HepG2 (cell line): ENCODE results near the gene CCL2. TPM values are rescaled to one million over a fixed set of nuclear protein-coding genes. Genes with fewer than 3 reads are reported as not detected.

Source experiments
- ATAC-seq: fragments of 200-7000 bp; cut with Tn5 transposase; 3 replicates; pipeline ENCODE4 v1.9.1; 2020; ENCODE audit warnings: mild to moderate bottlenecking, moderate library complexity
- BruUV-seq: library from RNA; stranded (reverse); fragments of 400-500 nt; replicated peaks from 2 replicates; lab custom pipeline; 2021; lab: Mats Ljungman, UMichigan
- CTCF ChIA-PET: fragments of 300-600 bp; formaldehyde crosslinking; extraction: SDS; loops from one replicate; lab custom pipeline; 2021; ENCODE audit warnings: low total read pairs, inconsistent platforms, low intra/inter-chr PET ratio; lab: Yijun Ruan, JAX
- POLR2A ChIA-PET: fragments of 350-600 bp; sonication (Branson Sonifier 250); formaldehyde crosslinking; loops from one replicate; lab custom pipeline; 2020; ENCODE audit warnings: antibody characterized with exemption, inconsistent platforms; lab: Yijun Ruan, JAX
- DNase-seq: peaks from one replicate; pipeline ENCODE4 v3.0.0-alpha.2; 2015; ENCODE audit warnings: low spot score
- FAIRE-seq: peaks from 3 replicates; lab custom pipeline; 2011; peaks lifted over from hg19 to GRCh38; lab: Jason Lieb, UNC
- H2AFZ ChIP-seq: one replicate; pipeline ENCODE4 v1.6.1; 2011; ENCODE audit warnings: low read length, inconsistent platforms
- H3K27ac ChIP-seq: fragments of 300-600 bp; 3 replicates; pipeline ENCODE4 v1.8.0; 2011; ENCODE audit warnings: mixed run types, mild to moderate bottlenecking, mixed read lengths, low read length, inconsistent platforms; ENCODE audit not compliant: insufficient read depth; ENCODE audit errors: extremely low read length
- H3K27me3 ChIP-seq, 2 experiments: fragments of 200-600 bp in 1 of 2; 2 replicates in 1 of 2; 3 replicates in 1 of 2; pipeline versions ENCODE4 v1.6.0 to v1.8.0; 2011; ENCODE audit warnings: low read length in 2 of 2, mild to moderate bottlenecking in 2 of 2, moderate library complexity in 2 of 2, inconsistent platforms in 1 of 2; ENCODE audit not compliant: insufficient read depth in 2 of 2, control insufficient read depth in 1 of 2
- H3K36me3 ChIP-seq, 2 experiments: fragments of 200-600 bp in 1 of 2; replicated peaks in 1 of 2; 2 replicates in 1 of 2; 3 replicates in 1 of 2; pipeline versions ENCODE4 v1.5.1 to v1.8.0; 2011; ENCODE audit warnings: low read length in 2 of 2, inconsistent platforms in 1 of 2; ENCODE audit not compliant: insufficient read depth in 2 of 2, control insufficient read depth in 1 of 2
- H3K4me1 ChIP-seq: 2 replicates; pipeline ENCODE4 v1.5.1; 2012; ENCODE audit warnings: low read length, inconsistent platforms; ENCODE audit not compliant: insufficient read depth
- H3K4me2 ChIP-seq: 2 replicates; pipeline ENCODE4 v1.6.0; 2011; ENCODE audit warnings: low read depth, low read length, inconsistent platforms
- H3K4me3 ChIP-seq, 3 experiments: fragments of 200-600 bp in 1 of 3; sonication (generic), shearing (Covaris generic) in 1 of 3; replicated peaks in 1 of 3; 2 replicates each; pipeline ENCODE4 v1.5.1; 2011 to 2016; ENCODE audit warnings: low read length in 3 of 3, inconsistent platforms in 2 of 3, low read depth in 2 of 3, mild to moderate bottlenecking in 2 of 3, control low read depth in 1 of 3, mixed read lengths in 1 of 3; ENCODE audit not compliant: insufficient read depth in 1 of 3
- H3K79me2 ChIP-seq: one replicate; pipeline ENCODE4 v1.6.1; 2011; ENCODE audit warnings: low read length, inconsistent platforms; ENCODE audit not compliant: insufficient read depth
- H3K9ac ChIP-seq: 2 replicates; pipeline ENCODE4 v1.6.0; 2011; ENCODE audit warnings: mild to moderate bottlenecking, low read depth, low read length, inconsistent platforms; ENCODE audit not compliant: insufficient read depth
- H3K9me3 ChIP-seq: 2 replicates; pipeline ENCODE4 v1.5.1; 2012; ENCODE audit warnings: mild to moderate bottlenecking, low read length
- H4K20me1 ChIP-seq: 2 replicates; pipeline ENCODE4 v1.6.0; 2011; ENCODE audit warnings: inconsistent platforms, mild to moderate bottlenecking, low read length, moderate library complexity; ENCODE audit not compliant: insufficient read depth
- BRCA1 ChIP-seq: sonication (generic); formaldehyde crosslinking; IDR thresholded peaks from 2 replicates; pipeline ENCODE4 v1.4.0; 2020; ENCODE audit warnings: missing genetic modification reagents
- ETV6 ChIP-seq: sonication (generic); formaldehyde crosslinking; conservative IDR thresholded peaks from 2 replicates; pipeline ENCODE4 v1.4.0; 2020; ENCODE audit warnings: missing genetic modification reagents
- GATAD1 ChIP-seq: IDR thresholded peaks from 2 replicates; pipeline ENCODE4 v1.6.1; 2016; ENCODE audit warnings: missing genetic modification reagents, missing compliant biosample characterization
- PPARG ChIP-seq: conservative IDR thresholded peaks from 2 replicates; pipeline ENCODE4 v1.6.1; 2016; ENCODE audit warnings: missing biosample characterization, missing genetic modification reagents
- SAFB2 ChIP-seq: sonication (generic); formaldehyde crosslinking; IDR thresholded peaks from 2 replicates; pipeline ENCODE4 v1.5.1; 2020; ENCODE audit warnings: missing genetic modification reagents, low read depth, mild to moderate bottlenecking, borderline replicate concordance
- SRSF9 ChIP-seq: fragments of 200-400 bp; formaldehyde crosslinking; IDR thresholded peaks from 2 replicates; pipeline ENCODE4 v1.6.1; 2018; ENCODE audit warnings: borderline replicate concordance, mild to moderate bottlenecking, low read depth, low read length; ENCODE audit not compliant: insufficient read depth, poor library complexity, severe bottlenecking
- ZFP90 ChIP-seq: sonication (generic); formaldehyde crosslinking; IDR thresholded peaks from 2 replicates; pipeline ENCODE4 v1.8.0; 2022; ENCODE audit warnings: missing genetic modification reagents, mild to moderate bottlenecking, inconsistent platforms, borderline replicate concordance
- ZKSCAN1 ChIP-seq: fragments of 150-350 bp; IDR thresholded peaks from 2 replicates; pipeline ENCODE4 v1.6.1; 2014; ENCODE audit warnings: low read length
- ZNF292 ChIP-seq: sonication (generic); formaldehyde crosslinking; IDR thresholded peaks from 2 replicates; pipeline ENCODE4 v1.8.1; 2022; ENCODE audit warnings: mild to moderate bottlenecking, low read depth, missing genetic modification reagents, borderline replicate concordance
- ZNF33A ChIP-seq: sonication (generic); formaldehyde crosslinking; IDR thresholded peaks from 2 replicates; pipeline ENCODE4 v1.5.1; 2020; ENCODE audit warnings: missing genetic modification reagents, mild to moderate bottlenecking, moderate library complexity, borderline replicate concordance
- ZNF557 ChIP-seq: sonication (generic); formaldehyde crosslinking; IDR thresholded peaks from 2 replicates; pipeline ENCODE4 v1.4.0; 2020; ENCODE audit warnings: missing genetic modification reagents
- WGBS: methylation state at CpG from one replicate; pipeline ENCODE4 v1.1.6; 2017; ENCODE audit warnings: low lambda C conversion rate; 5-methylcytosine and 5-hydroxymethylcytosine counted together
- in situ Hi-C: cut with HindIII; loops from 2 replicates; pipeline ENCODE4 v1.10.0; 2017; ENCODE audit warnings: low pct_unique_long_range_greater_than_20kb; ENCODE audit not compliant: extremely low pct_ligation_motif_present
- intact Hi-C: fragments of 100-400 bp; cut with micrococcal nuclease; formaldehyde crosslinking; loops from one replicate; pipeline ENCODE4 v1.10.0; 2022; ENCODE audit not compliant: unreplicated experiment
- polyA plus RNA-seq, 8 experiments: library from polyadenylated mRNA; depleted of rRNA in 3 of 8; stranded (reverse) in 7 of 8; unstranded in 1 of 8; fragments of >200 nt; fragmentation: Illumina TruSeq in 4 of 8; extraction: Trizol in 4 of 8; gene quantifications; 2 replicates each; pipeline versions ENCODE4 v1.2.1 to v1.2.3, GENCODE V29; 2011 to 2016; ENCODE audit warnings: low read depth in 4 of 8, missing spikeins in 1 of 8, mixed read lengths in 1 of 8; ENCODE audit not compliant: insufficient read depth in 1 of 8
- total RNA-seq, 5 experiments: library from RNA; depleted of rRNA; stranded (reverse); fragments of >200 nt; fragmentation: Illumina TruSeq; extraction: Trizol; gene quantifications; 2 replicates each; pipeline ENCODE4 v1.2.3, GENCODE V29; 2016; ENCODE audit warnings: low read depth in 1 of 5
- TF ChIP-seq, protein P1 (sequence below): sonication (generic); formaldehyde crosslinking; IDR thresholded peaks from 2 replicates; pipeline ENCODE4 v1.4.0; 2020; ENCODE audit warnings: missing genetic modification reagents
- TF ChIP-seq, protein P2 (sequence below): sonication (generic); formaldehyde crosslinking; IDR thresholded peaks from 2 replicates; pipeline ENCODE4 v1.5.1; 2020; ENCODE audit warnings: mild to moderate bottlenecking, missing genetic modification reagents, borderline replicate concordance
- TF ChIP-seq, protein P3 (sequence below): sonication (generic); formaldehyde crosslinking; IDR thresholded peaks from 2 replicates; pipeline ENCODE4 v1.8.1; 2023; ENCODE audit warnings: mild to moderate bottlenecking, missing genetic modification reagents, borderline replicate concordance
- TF ChIP-seq, protein P4 (sequence below): sonication (generic); formaldehyde crosslinking; IDR thresholded peaks from 2 replicates; pipeline ENCODE4 v1.5.1; 2020; ENCODE audit warnings: mild to moderate bottlenecking, missing genetic modification reagents, borderline replicate concordance
- TF ChIP-seq, protein P5 (sequence below): sonication (generic); formaldehyde crosslinking; IDR thresholded peaks from 2 replicates; pipeline ENCODE4 v1.4.0; 2020; ENCODE audit warnings: missing genetic modification reagents

Gene CCL2
- total and polyA plus RNA-seq, 2 of the 13 experiments (the other 11 are each of a cell fraction or from before 2014, with no cell fraction given): not detected

DNA sequence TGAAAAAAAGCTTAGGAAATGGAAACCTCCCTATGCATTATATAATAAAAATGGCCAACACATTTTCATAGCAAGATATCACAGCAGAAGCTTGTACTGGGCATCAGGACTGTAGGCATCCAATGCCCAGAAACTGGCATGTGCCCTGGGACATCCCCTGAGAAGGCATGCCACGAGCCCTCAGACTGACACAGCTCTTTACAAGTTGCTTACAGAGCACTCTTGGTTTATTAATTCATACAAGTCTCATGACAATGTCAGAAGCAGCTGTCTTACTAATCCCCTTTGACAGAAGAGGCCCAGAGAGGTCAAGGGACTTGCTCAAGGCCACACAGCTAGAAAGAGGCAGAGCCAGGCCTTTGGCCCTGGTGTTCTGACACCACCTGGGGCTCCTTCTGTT, 5.6 kb upstream of the CCL2 start:
- intact Hi-C loops (no loop called here), in situ Hi-C loops (no loop called here)
- Histone ChIP-seq H3K9ac (no peak overlapping the region), H3K27ac (no peak overlapping the region), H3K4me1 (no peaks in the 10 kb centered on the region), H3K4me3 (no peak overlapping the region), H3K27me3 (no peaks in the 10 kb centered on the region; a peak in 1 of 5 replicates), H3K36me3 (no peaks in the 10 kb centered on the region), H3K79me2 (no peaks in the 10 kb centered on the region), H2AFZ (no peak overlapping the region), H4K20me1 (no peaks in the 10 kb centered on the region), H3K4me2 (no peak overlapping the region), H3K9me3 (no peaks in the 10 kb centered on the region)
- ATAC-seq (no peak), FAIRE-seq (no peak), DNase-seq (no peak)
- CTCF ChIA-PET: no interaction called here
- POLR2A ChIA-PET: no interaction called here
- no TSS peak for BruUV-seq
- WGBS: 0% methylated on average over 1 of the region's 1 CpG
- TF ChIP-seq, protein P1, sequence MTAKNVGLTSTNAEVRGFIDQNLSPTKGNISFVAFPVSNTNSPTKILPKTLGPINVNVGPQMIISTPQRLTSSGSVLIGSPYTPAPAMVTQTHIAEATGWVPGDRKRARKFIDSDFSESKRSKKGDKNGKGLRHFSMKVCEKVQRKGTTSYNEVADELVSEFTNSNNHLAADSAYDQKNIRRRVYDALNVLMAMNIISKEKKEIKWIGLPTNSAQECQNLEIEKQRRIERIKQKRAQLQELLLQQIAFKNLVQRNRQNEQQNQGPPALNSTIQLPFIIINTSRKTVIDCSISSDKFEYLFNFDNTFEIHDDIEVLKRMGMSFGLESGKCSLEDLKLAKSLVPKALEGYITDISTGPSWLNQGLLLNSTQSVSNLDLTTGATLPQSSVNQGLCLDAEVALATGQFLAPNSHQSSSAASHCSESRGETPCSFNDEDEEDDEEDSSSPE (CRISPR knock-in tag): no peak
- TF ChIP-seq, protein P2, sequence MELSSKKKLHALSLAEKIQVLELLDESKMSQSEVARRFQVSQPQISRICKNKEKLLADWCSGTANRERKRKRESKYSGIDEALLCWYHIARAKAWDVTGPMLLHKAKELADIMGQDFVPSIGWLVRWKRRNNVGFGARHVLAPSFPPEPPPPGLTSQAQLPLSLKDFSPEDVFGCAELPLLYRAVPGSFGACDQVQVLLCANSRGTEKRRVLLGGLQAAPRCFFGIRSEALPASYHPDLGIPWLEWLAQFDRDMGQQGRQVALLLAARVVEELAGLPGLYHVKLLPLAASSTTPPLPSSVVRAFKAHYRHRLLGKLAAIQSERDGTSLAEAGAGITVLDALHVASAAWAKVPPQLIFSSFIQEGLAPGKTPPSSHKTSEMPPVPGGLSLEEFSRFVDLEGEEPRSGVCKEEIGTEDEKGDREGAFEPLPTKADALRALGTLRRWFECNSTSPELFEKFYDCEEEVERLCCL (CRISPR knock-in tag): no peak
- TF ChIP-seq, protein P3, sequence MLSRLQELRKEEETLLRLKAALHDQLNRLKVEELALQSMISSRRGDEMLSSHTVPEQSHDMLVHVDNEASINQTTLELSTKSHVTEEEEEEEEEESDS (CRISPR knock-in tag): no peak
- TF ChIP-seq ZNF33A (no peak), ZFP90 (CRISPR knock-in tag) (no peak), ZNF292 (CRISPR knock-in tag) (no peak), ZNF557 (no peak), SRSF9 (no peak), BRCA1 (no peak), ZKSCAN1 (no peak), SAFB2 (CRISPR knock-in tag) (no peak), ETV6 (CRISPR knock-in tag) (no peak), PPARG (CRISPR knock-in tag) (no peak), GATAD1 (no peak)
- TF ChIP-seq, protein P4, sequence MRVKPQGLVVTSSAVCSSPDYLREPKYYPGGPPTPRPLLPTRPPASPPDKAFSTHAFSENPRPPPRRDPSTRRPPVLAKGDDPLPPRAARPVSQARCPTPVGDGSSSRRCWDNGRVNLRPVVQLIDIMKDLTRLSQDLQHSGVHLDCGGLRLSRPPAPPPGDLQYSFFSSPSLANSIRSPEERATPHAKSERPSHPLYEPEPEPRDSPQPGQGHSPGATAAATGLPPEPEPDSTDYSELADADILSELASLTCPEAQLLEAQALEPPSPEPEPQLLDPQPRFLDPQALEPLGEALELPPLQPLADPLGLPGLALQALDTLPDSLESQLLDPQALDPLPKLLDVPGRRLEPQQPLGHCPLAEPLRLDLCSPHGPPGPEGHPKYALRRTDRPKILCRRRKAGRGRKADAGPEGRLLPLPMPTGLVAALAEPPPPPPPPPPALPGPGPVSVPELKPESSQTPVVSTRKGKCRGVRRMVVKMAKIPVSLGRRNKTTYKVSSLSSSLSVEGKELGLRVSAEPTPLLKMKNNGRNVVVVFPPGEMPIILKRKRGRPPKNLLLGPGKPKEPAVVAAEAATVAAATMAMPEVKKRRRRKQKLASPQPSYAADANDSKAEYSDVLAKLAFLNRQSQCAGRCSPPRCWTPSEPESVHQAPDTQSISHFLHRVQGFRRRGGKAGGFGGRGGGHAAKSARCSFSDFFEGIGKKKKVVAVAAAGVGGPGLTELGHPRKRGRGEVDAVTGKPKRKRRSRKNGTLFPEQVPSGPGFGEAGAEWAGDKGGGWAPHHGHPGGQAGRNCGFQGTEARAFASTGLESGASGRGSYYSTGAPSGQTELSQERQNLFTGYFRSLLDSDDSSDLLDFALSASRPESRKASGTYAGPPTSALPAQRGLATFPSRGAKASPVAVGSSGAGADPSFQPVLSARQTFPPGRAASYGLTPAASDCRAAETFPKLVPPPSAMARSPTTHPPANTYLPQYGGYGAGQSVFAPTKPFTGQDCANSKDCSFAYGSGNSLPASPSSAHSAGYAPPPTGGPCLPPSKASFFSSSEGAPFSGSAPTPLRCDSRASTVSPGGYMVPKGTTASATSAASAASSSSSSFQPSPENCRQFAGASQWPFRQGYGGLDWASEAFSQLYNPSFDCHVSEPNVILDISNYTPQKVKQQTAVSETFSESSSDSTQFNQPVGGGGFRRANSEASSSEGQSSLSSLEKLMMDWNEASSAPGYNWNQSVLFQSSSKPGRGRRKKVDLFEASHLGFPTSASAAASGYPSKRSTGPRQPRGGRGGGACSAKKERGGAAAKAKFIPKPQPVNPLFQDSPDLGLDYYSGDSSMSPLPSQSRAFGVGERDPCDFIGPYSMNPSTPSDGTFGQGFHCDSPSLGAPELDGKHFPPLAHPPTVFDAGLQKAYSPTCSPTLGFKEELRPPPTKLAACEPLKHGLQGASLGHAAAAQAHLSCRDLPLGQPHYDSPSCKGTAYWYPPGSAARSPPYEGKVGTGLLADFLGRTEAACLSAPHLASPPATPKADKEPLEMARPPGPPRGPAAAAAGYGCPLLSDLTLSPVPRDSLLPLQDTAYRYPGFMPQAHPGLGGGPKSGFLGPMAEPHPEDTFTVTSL: no peak
- TF ChIP-seq, protein P5, sequence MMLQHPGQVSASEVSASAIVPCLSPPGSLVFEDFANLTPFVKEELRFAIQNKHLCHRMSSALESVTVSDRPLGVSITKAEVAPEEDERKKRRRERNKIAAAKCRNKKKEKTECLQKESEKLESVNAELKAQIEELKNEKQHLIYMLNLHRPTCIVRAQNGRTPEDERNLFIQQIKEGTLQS (CRISPR knock-in tag): no peak
